ENCODE data around the gene LAMB2.

The LAMB2 gene

GRCh38 chr3:49161197-49161596, 28.3 kb upstream of the LAMB2 start:
- DNase-seq = no peak

GRCh38 chr3:49158792-49159191, 25.9 kb upstream of the LAMB2 start:
- no peak for DNase-seq

DNA sequence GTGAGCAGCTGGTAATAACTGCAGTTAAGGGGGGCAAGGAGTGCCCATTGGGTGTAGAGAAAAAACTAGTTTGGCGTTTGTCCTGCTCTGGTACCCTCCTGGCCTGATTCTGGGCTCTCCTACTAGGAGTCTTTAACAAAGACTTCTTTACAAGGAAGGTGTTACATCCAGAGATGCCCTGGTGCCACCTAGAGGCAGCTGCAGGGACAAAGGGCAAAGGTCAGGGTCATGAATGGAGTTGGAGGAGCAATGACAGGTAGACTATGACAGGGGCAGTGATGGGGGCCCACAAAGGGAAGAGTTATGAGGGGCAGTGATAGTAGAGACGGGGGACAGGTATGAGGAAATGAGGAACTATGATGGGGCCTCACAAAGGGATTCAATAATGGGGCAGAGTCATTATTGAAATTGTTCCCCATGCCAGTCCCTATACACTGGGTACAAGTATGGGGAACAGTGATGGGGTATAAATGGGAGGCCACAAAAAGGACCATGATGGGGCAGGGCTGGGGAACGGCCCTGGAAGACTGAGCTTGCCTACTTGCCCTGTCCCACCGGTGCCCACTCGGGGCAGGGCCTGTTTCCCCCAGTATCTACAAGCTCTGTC, 25.4 kb upstream of the LAMB2 start:
- no peak for DNase-seq

- DNase-seq = no peak
Measured at GRCh38 chr3:49157289-49157688, 24.4 kb upstream of the LAMB2 start.

DNA sequence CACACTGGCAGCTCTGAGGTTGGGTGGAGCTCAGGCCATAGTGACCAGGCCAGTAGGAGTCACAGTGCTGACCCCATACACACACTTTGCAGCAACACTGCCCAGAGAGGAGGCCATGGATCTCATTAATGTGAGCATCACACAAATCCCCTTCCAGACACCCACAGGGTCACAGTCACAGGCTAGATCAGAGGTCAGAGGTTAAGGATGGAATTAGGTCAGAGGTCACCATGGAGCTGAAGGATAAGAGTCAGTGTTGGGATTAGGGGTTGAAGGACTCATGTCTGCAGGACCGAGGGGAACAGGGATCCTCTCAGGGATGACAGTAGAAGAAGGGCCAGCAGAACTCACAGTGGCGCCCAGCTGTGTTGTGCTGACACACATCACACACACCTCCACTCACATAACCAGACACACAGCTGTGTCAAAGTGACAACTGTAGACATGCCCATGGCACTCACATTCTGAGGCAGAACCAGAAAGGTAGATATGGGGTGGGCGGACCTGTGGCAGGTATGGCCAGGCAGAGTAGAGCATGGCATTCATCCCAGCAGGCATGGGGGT, 20.6 kb upstream of the LAMB2 start:
- no peak for DNase-seq

GRCh38 chr3:49151610-49152009, 18.8 kb upstream of the LAMB2 start:
- DNase-seq = no peak

DNA sequence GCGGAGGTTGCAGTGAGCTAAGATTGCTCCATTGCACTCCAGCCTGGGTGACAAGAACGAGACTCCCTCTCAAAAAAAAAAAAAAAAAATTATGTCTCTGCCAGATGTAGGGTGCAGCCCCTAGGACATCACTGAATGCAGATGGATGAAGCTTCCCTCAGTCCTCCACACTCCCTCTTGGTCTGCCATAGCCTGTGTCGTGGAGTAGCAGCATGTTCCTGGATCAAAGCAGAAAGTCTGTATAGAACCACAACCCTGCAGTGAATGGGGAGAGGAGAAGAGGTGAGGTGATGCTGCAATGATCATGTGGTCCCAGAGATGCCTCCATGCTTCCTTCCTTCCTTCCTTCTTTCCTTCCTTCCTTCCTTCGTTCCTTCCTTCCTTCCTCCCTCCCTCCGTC, 15.3 kb upstream of the LAMB2 start:
- DNase-seq = no peak

DNA sequence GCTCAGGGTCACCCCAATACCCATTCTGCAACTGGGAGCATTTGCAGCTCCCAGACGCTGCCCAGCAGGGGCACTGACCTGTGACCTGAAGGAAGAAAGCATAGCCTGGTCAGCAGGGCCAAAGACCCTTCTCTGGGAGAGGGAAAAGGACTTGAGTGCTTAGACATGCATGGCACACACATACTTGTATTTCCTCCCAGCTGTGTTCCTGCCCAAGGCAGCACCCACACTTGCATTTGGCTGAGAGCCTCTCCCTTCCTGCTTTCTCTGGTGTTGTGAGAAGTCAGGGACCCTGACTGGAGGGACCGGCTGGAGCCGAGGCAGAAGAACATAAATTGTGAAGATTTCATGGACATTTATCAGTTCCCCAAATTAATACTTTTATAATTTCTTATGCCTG, 7.2 kb upstream of the LAMB2 start:
- DNase-seq = no peak

- DNase-seq = no peak
Measured at GRCh38 chr3:49135499-49135898, 2.6 kb upstream of the LAMB2 start.

GRCh38 chr3:49134471-49135265, 1.8 kb upstream of the LAMB2 start:
- no peak for DNase-seq

DNA sequence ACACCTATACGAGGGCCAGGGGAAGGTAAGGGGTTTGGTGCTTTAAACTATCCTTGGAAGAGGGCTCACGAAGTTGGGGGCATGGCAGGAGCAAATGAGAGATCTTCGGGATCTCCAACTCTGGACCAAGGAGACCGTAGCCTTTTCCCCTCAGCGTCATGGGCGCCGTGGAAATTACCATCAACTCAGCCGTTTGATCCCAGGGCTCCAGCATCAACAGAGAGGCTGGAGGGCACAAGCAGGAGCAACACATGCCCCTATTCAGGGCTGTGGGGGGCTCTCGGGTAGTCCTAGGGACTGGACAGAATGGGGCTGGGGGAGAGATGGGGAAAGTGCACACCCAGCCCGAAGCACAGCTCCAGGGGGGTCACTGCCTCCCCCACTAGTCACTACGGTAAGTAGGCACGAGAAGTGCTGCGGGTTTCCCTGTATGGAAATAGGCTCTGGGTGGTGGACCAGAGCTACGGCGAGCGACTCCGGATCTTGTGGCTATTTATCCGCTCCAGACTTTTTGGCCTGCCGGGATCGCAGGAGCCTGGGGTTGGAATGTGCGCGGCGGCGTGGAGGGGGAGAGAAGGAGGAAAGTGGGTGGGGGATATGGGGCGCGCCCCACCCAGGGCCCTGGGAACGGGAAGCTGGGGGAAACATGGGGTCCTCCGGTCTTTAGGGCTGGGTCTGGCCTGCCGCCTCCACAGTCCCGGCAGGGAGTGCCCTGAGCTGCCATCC, 539 bp upstream of the LAMB2 start:
- no peak for DNase-seq

GRCh38 chr3:49132073-49132436, 795 bp downstream of the LAMB2 start:
- no peak for DNase-seq

GRCh38 chr3:49131576-49131975, 1.3 kb downstream of the LAMB2 start:
- no peak for DNase-seq

DNA sequence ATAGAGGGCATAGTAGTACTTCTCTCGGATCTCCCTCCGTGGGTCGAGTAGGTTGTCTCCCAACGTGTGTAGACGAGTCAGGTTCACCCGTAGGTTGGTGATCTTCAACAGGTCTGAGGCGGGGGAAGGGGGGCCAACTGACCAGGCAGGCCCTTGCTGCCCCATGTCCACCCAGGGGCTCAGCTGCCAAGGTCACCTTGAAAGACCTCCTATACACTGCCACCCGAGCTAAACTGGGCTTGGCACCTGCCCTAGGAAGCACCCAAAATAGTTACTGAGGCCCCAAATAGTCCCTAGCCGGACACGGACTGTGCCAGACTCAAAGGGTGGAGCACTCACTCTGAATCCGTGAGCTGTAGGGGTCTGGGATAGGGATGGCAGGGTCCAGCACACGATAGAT, 1.8 kb downstream of the LAMB2 start:
- no peak for DNase-seq

- no peak for DNase-seq
Measured at GRCh38 chr3:49124991-49125670, 7.7 kb downstream of the LAMB2 start.

- DNase-seq = no peak
Measured at GRCh38 chr3:49124203-49124602, 8.6 kb downstream of the LAMB2 start.

DNA sequence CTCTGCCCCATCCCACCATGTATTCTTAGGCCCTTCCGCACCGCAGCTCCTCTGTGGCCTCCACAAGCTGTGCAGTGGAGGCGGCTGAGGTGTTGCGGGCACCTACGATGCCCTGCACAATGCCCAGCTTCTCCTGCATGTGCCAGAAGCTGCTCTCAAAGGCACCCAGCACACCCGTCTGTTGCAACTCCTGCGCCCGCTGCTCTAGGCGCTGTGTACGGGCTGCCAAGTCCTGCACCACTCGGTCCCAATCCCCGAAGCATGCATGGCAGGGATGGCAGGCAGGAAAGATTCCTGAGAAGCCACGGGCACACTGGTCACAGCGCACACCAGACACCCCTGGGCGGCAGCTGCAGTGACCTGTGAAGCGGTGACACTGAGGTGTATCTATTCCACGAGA, 9.2 kb downstream of the LAMB2 start:
- no peak for DNase-seq

- DNase-seq = no peak
Measured at GRCh38 chr3:49122886-49123545, 9.8 kb downstream of the LAMB2 start.

GRCh38 chr3:49122451-49122850, 10.4 kb downstream of the LAMB2 start:
- no peak for DNase-seq

DNA sequence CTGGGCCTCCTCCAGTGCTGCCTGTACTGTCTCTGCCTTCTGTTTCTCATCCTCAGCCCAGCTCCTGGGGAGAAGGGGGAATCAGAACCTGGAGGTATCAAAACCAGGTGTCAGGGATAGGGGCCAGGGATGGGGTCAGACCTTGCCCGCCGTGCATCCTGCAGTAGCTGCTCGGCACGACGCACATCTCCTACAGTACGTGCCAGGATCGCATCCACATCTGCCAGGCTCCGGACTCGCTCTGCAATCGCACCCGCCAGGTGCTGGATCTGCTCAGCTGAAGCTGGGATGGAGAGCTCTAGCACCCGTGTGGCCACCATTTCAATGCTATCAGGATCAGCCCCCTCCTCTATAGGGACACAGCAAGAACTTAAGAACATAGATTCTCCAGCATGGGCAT, 10.8 kb downstream of the LAMB2 start:
- no peak for DNase-seq

DNA sequence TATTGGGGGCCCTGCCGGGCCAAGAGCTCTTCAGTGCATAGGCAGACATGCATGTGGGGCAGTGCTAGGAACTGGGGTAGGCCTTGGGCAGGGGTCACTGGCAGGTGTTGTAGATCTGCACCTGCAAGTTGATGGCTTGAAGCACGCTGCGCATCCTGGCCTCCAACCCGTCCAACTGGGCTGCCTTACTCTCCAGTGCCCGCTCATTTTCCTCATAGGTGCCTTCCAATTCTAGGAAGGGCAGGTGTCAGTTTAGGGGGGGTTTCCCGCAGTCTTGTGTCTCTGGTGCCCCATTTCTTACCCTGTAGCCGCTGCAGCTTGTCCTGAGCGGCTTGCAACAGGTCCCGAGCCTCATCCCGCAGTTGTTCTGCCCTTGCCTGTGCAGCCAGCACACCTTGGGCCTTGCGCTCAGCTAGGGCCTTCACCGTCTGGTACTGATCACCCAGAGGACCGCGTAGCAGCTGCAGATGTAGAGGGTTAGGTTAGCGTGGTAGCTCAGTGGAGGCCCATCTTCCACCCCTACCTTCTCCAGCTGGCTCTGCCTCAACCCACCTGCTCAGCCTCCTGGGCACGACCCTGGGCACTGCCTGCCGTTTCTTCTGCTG, 11.6 kb downstream of the LAMB2 start:
- DNase-seq = no peak

- DNase-seq = no peak
Measured at GRCh38 chr3:49120438-49121131, 12.3 kb downstream of the LAMB2 start, which contains the start of gene USP19. USP19 (minus strand) TSS chr3:49120823; CDS start chr3:49119145, 1,678 bp downstream.

All from NCI-H187 treated with DMSO at 0.1 percent for 48 hours (cell line).